ENCODE results near the gene SLC39A3.
A peak's percentile ranks its signal among the peaks of the same experiment; 100 is the strongest.
"Not testable (repeated sequence)": the region's sequence is repeated elsewhere in the genome, so short reads cannot be mapped to it uniquely, and the experiment has no call there.

The SLC39A3 gene

GRCh38 chr19:2721570-2722540, 18.0 kb downstream of the SLC39A3 start:
- ATAC-seq: no peak

- ATAC-seq: no peak
Measured at GRCh38 chr19:2720777-2721569, 18.8 kb downstream of the SLC39A3 start, which contains the start of gene DIRAS1. Gene DIRAS1, minus strand, starts transcription at chr19:2721372. Its CDS starts 3,566 bp downstream, at chr19:2717806.

- ATAC-seq: no peak
Measured at GRCh38 chr19:2719920-2720776, 19.7 kb downstream of the SLC39A3 start.

- ATAC-seq: no peak
Measured at GRCh38 chr19:2719232-2719735, 20.5 kb downstream of the SLC39A3 start.

GRCh38 chr19:2717638-2718541, 21.9 kb downstream of the SLC39A3 start:
- no peak for ATAC-seq

- ATAC-seq: no peak
Measured at GRCh38 chr19:2716722-2717637, 22.8 kb downstream of the SLC39A3 start.

- ATAC-seq: no peak
Measured at GRCh38 chr19:2716275-2716650, 23.6 kb downstream of the SLC39A3 start.

- no peak for ATAC-seq
Measured at GRCh38 chr19:2715470-2716274, 24.1 kb downstream of the SLC39A3 start.

GRCh38 chr19:2714531-2715269, 25.1 kb downstream of the SLC39A3 start:
- no peak for ATAC-seq

GRCh38 chr19:2714102-2714501, 25.7 kb downstream of the SLC39A3 start:
- not testable (repeated sequence) for ATAC-seq

- not testable (repeated sequence) for ATAC-seq
Measured at GRCh38 chr19:2713170-2713569, 26.6 kb downstream of the SLC39A3 start.

GRCh38 chr19:2711875-2712205, 28.0 kb downstream of the SLC39A3 start:
- ATAC-seq: no peak

GRCh38 chr19:2711172-2711874, 28.5 kb downstream of the SLC39A3 start:
- ATAC-seq: no peak

GRCh38 chr19:2706251-2706650, 33.6 kb downstream of the SLC39A3 start:
- ATAC-seq: no peak

GRCh38 chr19:2703691-2704216, 36.1 kb downstream of the SLC39A3 start:
- ATAC-seq: no peak

- ATAC-seq: no peak
Measured at GRCh38 chr19:2703077-2703437, 36.8 kb downstream of the SLC39A3 start.

- ATAC-seq: peak; percentile 98
Measured at GRCh38 chr19:2702170-2703076, 37.4 kb downstream of the SLC39A3 start, which contains the start of gene GNG7. Gene GNG7, minus strand, starts transcription at chr19:2702694. Its CDS starts 182,006 bp downstream, at chr19:2520688.
